22Rv1 (cell line): ENCODE results near the gene RAP2B.
"Not testable (repeated sequence)": the region's sequence is repeated elsewhere in the genome, so short reads cannot be mapped to it uniquely, and the experiment has no call there.

ENCODE experiments used
- H3K27ac ChIP-seq: fragments of 450-650 bp; 2 replicates; pipeline ENCODE4 v1.5.1; 2017
- CTCF ChIP-seq: fragments of 450-650 bp; IDR thresholded peaks from 2 replicates; pipeline ENCODE4 v1.5.1; 2017; ENCODE audit warnings: mild to moderate bottlenecking
- ZFX ChIP-seq: fragments of 450-650 bp; IDR thresholded peaks from 2 replicates; pipeline ENCODE4 v1.6.1; 2017; ENCODE audit warnings: antibody characterized with exemption, borderline replicate concordance

RAP2B gene

GRCh38 chr3:153146191-153147053 lies 15.6 kb upstream of the RAP2B start:
- H3K27ac ChIP-seq: no peak overlapping the region
- TF ChIP-seq CTCF: no peak
- TF ChIP-seq ZFX: no peak

- no peak for TF ChIP-seq CTCF
- TF ChIP-seq ZFX: no peak
- H3K27ac ChIP-seq: no peak overlapping the region
Observed at GRCh38 chr3:153150991-153151390, 11.0 kb upstream of the RAP2B start.

GRCh38 chr3:153155786-153156185 lies 6.2 kb upstream of the RAP2B start:
- not testable (repeated sequence) for H3K27ac ChIP-seq

GRCh38 chr3:153158189-153158588 lies 3.8 kb upstream of the RAP2B start:
- H3K27ac ChIP-seq: no peak overlapping the region
- TF ChIP-seq CTCF (no peak), ZFX (no peak)

GRCh38 chr3:153158961-153159735 lies 2.9 kb upstream of the RAP2B start:
- H3K27ac ChIP-seq: no peak overlapping the region
- no peak for TF ChIP-seq ZFX
- TF ChIP-seq CTCF: no peak

GRCh38 chr3:153159771-153160397 lies 2.1 kb upstream of the RAP2B start:
- no peak for TF ChIP-seq ZFX
- TF ChIP-seq CTCF: no peak
- H3K27ac ChIP-seq: peak overlapping the region; percentile 78

GRCh38 chr3:153160451-153161137 lies 1.4 kb upstream of the RAP2B start:
- TF ChIP-seq ZFX: no peak
- no peak for TF ChIP-seq CTCF

More at GRCh38 chr3:153160451-153161137, 1.4 kb upstream of the RAP2B start:
- peak overlapping the region; percentile 78 for H3K27ac ChIP-seq
